ENCODE results near the gene TMEM121.

Gene TMEM121

DNA sequence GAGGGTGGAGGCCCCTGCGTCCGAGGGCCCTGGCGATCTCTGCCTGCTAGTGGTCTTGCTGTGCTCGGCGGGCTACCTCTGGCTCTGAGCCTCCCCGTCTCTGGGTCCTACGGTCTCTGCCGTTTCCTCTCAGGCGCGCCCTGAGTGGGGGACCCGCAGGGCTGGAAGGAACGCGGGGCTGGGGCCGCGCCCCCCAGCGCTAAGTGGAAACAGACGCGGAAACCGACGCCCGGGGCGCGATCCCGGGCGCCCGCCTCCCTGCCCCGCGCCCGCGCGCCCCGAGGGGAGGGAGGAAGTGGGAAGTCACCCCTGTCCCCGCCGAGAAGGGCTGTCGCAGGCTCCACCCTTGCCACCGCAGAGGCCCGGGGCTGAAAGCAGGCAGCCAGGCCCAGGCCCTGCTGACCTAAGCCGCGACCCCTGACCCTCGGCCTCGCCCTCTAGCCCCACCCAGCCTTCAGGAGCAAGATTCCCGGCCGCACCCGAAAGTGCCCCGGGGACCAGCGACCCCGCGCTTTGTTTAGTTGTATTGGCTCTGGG is 38.9 kb upstream of the TMEM121 start:
- peak; percentile 44 to 52 for DNase-seq (ENCODE audit: low read depth in 2 of 2)

DNA sequence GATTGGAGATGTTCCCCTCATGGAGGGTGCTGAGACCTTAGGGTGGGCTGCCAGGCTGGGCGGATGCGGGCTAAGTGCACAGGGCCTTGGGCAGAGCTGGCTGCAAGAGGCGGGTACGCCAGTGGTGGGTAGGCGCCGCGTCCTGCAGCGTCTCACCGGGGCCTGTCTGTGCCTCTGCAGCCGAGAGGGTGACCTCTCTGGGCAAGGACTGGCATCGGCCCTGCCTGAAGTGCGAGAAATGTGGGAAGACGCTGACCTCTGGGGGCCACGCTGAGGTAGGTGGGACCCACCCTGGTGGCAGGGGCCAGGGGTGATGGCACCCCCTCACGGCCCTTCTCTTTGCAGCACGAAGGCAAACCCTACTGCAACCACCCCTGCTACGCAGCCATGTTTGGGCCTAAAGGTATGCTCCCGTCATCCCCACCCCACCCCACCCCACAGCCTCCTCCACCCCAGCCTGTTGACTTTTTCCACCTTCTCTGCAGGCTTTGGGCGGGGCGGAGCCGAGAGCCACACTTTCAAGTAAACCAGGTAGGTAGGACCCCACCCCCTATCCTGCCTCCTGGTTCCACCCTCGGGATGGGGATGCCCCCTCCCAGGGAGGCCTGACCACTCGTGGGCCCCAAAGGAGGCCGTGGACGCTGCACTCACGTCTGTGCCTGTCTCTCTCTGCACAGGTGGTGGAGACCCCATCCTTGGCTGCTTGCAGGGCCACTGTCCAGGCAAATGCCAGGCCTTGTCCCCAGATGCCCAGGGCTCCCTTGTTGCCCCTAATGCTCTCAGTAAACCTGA is 38.2 kb upstream of the TMEM121 start:
- no peak for DNase-seq (ENCODE audit: low read depth in 2 of 2)

DNA sequence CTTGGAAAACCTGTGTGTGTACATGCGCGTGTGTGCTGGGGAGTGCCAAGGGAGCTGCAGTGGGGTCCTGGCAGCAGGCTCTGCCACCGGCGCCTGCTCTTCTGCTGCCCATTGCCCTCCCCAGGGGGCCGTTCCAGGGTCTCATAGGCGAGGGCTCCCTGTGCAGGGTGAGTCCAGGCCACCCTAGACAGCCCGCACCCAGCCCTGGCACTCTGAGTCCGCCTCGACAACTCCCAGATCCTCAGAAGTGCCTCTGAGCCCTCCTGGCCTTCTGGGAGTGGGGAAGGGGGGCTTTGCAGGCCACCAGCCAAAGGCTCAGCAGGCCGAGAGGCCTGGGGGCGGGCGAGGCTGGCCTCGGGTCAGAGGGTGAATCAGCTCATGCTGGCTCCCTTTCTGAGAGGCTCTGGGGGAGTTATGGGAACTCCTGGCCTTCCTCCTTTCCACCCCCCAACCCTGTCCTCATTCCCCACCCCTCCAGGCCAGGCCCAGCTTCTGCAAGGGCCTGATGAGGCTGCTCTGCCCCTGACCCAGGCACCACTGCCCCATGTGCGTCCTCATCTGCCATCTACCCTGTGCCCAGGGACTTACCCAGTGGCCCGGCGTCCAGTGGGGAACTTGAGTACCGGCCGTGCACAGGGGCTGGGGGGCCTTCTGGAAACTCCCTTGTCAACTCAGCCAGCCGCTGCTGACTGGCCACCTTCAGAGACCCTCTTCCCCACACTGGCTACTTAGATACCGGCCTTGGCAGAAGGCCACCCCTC is 37.4 kb upstream of the TMEM121 start:
- no peak for DNase-seq (ENCODE audit: low read depth in 2 of 2)

DNA sequence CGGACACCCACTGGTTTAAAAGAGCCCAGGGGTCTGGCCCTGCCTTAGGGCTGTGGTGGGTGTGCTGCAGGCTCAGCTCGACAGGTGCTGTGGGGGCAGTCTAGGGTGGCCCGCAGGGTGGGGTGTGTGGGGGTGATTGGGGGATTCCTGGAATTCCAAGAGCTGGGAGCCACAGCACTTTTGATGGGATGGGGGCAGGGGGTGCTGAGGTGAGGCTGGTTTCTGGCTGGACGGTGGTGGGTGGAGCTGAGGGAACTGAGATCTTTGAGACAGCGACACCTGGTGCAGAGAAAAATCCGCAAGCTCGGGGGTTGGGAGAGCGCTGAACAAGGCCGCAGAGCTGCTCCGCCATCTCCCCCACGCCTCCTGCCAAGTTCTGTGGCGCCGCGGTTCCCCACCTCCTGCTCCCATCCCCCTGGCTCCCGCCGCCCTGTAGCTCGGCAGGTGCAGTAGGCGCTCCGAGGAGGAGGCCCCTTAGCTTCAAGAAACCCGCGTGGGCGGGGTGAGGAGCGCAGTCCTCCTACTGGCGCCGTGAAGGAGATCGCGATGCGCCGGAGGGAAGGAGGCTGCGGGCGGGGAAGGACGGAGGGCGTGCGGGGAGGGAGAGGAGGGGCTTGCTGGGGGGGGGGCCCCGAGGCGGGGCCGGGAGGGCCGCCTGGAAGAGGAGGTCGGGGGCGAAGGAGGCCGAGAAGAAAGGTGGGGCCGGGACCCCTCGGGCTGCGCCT is 36.7 kb upstream of the TMEM121 start:
- DNase-seq (ENCODE audit: low read depth in 2 of 2), result peak; percentile 70 to 77

DNA sequence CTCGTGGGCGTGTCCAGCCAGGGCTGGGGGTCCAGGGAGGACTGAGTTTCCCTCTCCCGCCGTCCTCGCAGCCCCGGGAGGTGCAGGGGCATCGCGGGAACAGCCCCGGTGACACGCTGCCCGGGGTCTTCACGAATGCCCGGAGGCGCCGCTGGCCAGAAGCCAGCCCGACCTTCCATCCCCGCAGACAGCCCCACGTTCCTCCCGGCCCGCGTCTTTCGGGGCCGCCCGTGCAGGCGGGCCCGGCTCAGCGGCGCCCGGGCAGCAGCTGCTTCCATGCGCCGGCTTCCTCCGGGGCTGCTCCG is 36.2 kb upstream of the TMEM121 start:
- DNase-seq (ENCODE audit: low read depth in 2 of 2), result no peak

DNA sequence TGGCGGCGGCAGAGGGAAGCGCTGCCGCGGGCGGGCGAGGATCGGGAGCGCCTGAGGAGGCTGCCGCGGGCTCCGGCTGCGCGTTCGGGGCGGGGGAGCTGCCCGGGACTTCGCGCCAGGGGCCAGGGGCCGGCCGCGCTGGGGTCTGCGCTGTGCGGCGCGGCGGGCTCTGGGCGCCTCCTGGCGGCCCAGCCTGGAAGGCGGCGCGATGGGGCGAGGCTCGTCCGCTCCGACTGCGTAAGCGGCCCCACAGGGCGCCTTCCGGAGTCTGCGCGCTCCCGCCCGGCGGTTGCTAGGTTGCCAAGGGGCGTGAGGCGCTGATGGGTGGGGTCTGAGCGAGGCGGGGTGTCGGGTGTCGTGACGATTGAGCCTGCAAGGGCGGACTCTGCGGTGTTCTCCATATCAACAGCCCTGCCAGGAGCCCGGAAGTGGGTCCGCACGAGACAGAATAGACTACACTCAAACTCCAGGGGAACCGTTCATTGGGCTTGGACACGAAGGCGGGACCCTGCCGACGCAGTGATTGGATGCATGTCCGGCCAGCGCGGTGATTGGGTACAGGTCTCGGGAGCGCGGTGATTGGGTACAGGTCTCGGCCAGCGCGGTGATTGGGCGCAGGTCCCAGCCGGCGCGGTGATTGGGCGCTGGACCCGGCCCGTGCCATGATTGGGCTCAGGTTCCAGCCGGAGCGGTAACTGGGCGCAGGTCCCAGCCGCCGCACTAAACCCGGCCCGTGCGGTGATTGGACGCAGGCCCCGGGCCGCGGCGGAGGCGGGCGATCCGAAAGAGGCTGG is 35.6 kb upstream of the TMEM121 start, which contains the start of gene TEDC1:
Gene TEDC1, plus strand, starts transcription at position 675 of the 794 bp plus-strand sequence. CDS start 130 bp downstream, outside the sequence.
- peak; percentile 97 for DNase-seq (ENCODE audit: low read depth in 2 of 2)

DNA sequence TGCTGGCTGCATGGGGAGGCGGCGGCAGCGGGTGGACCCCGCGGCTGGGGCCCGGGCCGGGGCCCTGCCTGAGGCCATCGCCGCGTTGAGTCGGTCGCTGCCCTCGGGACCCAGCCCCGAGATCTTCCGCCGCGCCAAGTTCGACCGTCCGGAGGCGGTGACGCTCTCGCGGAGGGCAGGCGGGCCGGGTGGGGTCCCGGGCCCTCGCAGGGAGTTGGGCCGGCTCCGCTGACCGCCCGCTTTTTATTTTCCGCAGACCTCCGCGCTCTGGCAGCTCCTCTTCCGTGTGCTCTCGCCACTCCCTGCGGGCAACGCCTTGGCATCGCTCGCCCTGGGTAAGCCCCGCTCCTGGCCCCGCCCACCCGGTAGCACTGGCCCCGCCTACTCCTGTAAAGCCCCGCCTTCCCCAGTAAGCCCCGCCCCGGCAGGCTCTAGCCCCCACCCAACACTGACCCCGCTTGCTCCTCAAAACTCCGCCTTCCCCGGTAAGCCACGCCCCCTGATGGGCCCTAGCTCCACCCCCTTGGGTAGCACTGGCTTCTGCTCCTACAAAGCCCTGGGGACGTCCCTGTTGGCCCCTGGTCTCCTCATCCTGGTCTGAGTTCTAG is 34.9 kb upstream of the TMEM121 start:
- peak; percentile 61 to 75 for DNase-seq (ENCODE audit: low read depth in 2 of 2)

DNA sequence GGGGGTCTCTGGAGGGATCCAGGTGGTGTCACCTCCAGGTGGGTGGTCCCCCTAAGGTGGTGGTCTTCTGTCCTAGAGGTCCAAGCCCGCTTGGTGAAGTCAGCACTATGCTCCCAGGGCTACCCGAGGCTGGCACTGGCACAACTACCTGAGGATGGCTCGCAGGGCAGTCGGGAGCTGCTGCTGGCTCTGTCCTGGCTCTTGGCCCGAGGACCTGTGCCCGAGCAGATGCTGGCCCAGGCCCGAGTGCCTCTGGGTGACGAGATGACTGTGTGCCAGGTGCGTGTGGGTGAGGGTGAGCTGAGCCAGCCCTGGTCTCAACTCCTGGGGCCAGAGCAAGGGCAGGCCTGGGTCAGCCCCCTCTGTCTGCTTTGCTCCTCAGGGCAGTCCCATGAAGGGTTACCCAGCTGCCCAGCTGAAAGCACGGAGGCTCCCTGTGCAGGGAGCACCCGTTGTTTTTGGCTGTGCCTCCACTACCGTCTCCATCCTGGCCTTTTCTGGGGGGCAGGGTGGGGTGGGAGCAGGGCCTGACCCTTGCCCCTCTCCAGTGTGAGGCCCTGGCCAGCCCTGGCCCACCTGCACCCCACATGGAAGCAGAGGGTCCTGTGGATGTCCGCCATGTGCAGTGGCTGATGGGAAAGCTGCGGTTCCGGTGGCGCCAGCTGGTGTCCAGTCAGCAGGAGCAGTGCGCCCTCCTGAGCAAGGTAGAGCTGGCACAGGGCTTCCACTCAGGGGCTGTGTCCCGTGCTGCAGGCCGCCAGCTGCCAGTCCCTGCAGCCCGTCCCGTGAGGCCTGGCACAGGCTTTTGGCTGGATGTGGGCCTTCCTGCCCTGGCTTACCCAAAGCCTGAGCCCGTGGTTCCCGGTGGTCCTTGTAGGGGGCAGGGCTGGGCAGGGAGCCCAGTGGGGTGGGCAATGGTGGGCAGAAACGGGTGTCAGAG is 34.1 kb upstream of the TMEM121 start:
- no peak for DNase-seq (ENCODE audit: low read depth in 2 of 2)

DNA sequence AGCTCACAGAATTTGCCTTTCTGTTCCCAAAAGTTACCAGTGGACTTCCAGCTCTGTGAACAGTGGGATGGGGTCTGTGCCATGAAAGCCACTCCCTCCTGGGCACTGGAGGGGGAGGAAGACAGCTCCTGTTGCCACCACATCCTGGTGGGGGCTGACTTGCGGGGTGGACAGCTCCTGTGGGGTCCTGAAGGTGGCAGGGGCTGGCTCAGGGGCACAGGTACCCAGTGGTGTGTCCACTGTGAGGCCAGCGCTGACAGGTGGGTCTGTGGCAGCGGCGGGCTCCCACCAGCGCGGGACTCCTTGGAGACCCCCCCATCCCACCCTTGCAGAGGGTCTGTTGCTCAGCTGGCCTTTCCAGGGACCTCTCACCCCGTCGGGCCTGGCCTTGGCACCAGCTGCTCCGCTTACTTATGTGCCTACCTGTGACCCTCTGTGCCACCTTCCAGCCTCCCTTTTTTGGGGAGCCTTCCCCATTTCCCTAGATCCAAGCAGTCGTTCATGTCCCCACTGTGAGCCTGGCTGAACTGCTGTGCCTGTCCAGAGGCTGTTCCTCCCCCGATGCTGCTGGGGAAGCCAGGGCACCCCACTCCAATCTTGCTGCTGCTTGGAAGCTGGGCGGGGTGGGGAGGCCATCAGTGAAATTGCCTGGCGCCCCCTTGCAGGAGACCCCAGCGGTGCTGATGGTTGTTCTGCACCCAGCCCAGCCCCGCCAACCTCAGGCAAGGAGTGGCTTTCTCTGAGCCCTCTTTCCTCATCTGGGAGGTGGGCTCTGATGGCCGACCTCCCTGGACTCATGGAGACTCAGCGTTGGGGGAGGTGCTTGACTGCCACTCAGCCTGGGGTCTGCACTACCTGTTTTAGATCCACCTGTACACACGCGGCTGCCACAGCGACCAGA is 33.2 kb upstream of the TMEM121 start:
- DNase-seq (ENCODE audit: low read depth in 2 of 2), result no peak

DNA sequence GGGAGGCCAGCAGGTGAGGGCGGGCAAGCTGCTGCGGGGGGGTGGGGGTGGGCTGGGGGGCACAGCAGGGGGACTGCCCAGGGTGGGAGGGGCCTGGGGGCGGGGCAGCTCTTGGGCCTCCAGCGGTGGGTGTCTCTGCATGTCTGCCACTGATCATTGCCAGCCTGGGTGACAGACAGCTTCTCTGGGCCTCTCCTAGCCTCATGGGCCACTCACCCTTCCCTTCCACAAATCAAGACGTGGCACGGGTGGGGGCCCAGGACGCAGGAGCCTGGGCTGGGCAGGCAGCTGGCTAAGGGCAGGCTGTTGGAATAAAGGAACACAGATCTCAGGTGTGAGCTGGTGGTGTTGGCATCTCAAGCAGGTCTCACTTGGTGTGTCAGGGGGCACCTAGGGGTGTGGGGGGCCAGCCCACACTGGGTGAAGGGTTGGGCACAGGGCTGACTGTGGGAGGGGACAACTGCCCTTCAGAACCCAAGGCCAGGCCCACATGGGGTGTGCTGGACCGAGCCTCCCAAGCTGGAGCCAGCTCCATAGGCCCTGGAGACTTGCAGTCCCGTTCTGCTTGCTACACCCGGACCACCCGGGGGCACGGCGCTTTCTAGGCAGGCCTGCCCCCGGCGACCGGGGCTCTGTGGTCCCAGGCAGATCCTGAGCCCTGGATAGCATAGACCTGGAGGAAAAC is 32.3 kb upstream of the TMEM121 start:
- no peak for DNase-seq (ENCODE audit: low read depth in 2 of 2)

DNA sequence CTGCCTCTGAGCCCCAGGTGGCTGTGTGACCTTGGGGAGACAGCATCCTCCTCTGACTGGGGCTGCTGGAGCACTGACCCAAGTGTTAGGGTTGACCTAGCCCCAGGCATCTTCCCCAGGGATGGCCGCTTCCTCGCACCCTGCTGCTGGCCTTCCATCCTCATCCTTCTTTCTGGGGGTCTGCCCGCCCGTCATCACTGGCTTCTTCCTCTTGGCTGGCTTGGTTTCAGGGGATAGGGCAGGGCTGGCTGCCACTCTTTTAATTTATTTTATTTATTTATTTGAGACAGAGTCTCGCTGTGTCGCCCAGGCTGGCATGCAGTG is 31.8 kb upstream of the TMEM121 start:
- no peak for DNase-seq (ENCODE audit: low read depth in 2 of 2)

DNA sequence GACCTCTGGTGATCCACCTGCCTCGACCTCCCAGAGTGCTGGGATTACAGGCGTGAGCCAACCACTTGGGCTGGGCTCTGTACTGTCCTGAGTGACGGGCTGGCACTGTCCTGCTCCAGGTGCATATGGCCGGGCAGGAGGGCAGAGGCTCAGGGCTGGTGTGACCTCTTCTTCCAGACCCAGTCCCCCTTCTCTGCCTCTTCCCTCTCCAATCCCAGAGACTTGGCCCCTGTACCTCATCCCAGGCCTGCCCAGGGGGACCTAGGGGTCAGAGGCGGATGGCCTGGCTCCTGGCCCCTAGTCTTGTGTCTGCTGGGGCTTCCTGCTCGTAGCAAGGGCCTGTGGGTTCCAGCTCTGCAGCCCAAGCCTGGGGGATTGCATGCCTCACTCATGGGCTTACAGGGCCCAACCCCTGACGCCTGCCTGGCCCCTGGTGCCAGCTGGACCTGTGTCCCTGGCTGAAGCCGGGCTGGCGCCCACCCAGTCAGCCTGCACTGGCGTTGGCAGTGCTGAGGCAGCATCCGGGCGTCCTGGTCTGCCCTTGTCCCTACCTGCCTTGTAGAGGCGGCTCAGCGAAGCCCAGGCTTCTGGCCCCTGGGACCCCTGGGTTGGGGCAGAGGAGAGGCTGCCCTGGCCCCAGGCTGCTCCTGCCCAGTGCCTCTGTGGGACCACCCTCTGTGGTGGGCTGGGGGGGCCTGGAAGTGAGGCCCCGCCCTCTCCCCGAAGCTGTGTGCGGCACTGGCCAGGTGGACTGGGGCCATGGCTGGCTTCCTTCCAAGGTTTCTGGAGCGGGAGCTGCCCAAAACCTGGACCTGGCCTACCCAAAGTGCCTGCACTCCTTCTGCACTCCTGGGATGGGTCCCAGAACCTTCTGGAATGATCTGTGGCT is 31.0 kb upstream of the TMEM121 start:
- no peak for DNase-seq (ENCODE audit: low read depth in 2 of 2)

DNA sequence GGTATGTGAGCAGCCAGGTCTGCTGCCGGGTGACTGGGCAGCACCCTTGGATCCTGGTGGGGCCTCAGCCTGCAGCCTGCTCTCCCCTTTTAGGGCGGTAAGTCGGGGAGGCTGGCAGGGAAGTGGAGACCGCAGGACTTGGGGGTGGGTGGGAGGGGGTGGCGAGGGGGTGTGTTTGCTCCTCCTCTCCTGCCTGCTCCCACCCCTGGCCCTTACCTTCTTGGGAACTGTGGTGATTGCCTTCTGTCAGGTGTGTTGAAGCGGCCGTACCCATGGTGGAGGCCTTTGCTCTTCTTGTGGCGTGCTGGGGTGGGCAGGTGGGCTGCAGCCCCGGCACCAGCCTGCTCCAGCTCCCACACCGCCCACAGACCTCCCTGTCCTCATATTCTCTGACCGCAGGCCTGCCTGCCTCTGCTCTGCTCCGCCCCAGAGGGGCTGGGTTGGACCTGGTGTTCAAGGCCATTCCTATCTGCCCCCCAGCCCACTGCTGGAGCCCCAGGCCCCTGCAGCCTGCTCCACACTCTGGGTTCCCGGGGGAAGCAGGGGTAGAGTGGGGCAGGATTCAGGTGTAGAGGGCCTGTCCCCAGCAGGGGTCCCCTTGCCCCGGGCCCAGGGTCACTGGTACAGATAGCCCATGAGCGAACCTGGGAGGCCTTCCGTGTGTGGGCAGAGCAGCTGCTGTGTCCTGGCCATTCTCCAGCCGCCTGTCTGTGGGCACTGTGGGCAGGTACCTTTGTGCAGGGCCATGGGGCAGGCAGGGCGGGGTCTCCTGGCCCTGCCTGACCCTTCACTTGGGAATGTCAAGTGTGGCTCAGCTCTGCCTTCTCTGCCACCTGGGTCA is 30.2 kb upstream of the TMEM121 start:
- DNase-seq (ENCODE audit: low read depth in 2 of 2), result no peak

DNA sequence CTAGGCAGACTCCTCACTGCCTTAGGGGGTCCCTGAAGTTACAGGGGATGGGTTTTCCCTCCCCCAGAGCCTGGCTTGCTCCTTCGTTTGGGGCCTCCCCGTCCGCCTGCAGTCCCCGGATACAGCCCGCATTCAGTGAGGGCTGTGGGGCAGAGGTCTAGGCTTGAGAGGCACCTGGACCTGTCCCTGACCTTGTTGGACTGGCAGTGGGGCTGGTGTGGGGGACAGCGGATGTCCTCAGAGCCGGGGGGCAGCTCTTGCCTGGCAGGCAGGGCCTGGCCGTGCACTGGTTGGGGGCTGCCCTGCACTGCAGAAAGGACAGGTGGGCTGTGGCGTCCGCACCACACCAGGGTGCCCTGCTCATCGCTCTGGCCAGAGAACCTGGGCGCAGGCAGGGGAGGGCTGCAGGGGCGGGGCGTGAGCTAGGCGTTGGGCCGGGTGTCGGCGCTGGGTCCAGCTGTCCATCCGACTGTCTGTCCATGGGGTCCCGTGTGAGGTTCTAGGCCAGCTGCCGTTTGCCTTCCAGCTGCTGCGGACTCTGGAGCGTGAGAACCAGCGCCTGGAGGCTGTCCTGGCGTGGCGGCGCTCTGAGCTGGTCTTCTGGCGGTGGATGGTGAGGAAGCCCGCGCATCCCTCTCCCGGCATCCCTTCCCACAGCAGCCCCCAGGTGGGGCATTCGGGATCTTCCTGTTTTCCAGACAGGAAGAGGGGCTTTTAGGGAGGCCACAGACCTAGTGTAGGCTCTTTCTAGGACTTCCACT is 29.4 kb upstream of the TMEM121 start:
- no peak for DNase-seq (ENCODE audit: low read depth in 2 of 2)

DNA sequence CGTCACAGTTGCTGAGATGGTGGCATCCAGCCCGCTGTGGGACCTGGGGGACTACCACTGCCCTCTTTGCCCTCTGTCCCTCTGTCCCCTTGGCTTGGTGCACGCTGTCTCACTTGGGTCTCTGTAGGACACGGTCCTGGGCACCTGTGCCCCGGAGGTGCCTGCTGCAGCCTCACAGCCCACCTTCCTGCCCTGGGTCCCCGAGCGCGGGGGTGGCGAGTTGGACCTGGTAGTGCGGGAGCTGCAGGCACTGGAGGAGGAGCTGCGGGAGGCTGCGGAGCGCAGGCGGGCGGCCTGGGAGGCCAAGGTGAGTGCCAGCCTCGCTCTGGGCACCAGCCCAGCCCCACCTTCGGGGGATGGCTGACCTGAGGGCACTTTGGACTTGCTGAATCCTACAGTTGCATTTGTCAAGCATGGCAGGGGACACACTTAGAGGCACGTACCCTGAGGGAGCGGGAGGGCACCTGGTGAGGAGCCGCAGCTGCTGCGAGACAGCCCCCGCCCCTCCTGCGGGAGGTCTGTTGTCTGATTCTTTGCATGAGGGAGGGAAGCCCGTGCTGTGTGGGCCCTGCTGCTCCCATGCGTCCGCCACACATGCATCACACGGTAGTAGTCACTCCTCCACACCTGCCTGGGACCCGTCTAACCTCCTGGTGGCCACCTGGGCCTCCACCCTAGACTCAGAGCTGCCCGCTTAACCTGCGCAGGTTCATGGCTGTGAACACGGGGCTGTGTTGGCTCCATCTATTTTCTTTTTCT is 28.5 kb upstream of the TMEM121 start:
- no peak for DNase-seq (ENCODE audit: low read depth in 2 of 2)
